Measurements from ENCODE around the gene KLHL22.
A peak's percentile ranks its signal among the peaks of the same experiment; 100 is the strongest.

Gene KLHL22

DNA sequence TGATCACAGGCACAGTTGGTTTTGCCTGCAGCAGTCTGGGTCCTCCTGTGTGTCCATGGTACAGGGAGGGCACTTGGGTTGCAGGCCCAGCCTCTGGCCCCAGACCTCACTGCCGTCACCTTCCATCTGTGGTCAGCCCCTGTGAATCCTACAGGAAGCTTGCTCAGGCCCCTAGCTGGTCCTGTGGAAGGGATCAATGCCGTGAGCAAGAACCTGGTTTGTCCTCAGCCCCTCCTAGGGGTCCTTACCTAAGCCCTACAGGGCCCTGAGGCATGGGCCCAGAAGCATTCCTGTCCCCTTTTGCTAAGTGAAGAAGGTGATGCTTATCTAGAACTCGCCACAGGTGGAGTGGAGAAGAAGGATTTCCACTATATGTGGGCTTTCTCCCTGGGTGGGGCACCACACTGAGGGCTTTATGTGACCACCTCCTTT lies 41.7 kb upstream of the KLHL22 start:
- H3K27me3 Mint-ChIP-seq (ENCODE audit: low read depth, poor library complexity): no peaks in the 10 kb centered on the region
- no peak for DNase-seq
- H3K4me3 Mint-ChIP-seq: no peak overlapping the region
- H3K9me3 Mint-ChIP-seq: no peaks in the 10 kb centered on the region
- peaks cover 66% of the 10 kb centered on the region for H3K36me3 Mint-ChIP-seq (ENCODE audit: low read depth)
- no peak for TF ChIP-seq CTCF (IDR thresholded peaks at IDR 0.05)
- peaks cover 28% of the 10 kb centered on the region for H3K4me1 Mint-ChIP-seq
- H3K27ac Mint-ChIP-seq: no peak overlapping the region

DNA sequence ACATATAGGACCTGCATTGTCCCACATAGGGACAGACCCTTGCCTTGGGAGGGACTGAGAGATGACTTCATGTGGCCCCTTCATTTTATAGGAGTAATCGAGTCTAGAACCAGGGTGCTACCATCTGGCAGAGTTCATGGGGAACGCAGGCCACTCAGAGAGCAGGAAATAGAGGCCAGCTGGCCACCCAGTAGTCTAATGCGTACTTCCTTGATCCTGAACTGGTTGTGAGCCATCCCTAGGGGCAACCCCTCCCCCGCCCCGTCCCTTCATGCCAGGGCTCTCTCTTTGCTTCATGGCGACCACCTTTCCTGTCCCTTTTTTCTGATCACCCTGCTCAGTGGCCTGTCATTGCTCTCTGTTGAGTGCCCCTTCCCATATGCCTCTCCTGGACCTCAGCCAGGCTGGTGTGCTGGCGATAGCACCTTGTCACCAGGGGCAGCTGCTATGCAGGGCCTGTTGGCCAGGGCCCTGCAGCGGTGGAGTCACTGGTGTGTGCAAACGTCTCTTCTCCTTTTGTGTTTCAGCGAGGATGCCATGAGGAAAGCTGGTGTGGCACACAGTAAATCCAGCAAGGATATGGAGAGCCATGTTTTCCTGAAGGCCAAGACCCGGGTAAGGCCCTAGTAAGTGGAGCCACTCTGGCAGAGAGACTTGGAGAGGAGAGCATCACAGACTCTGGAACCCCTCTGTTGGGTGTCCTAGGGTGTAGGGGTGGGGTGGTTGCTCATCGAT lies 41.2 kb upstream of the KLHL22 start:
- H3K36me3 Mint-ChIP-seq (ENCODE audit: low read depth): peaks cover 60% of the 10 kb centered on the region
- TF ChIP-seq CTCF (IDR thresholded peaks at IDR 0.05): no peak
- DNase-seq: no peak
- H3K9me3 Mint-ChIP-seq: no peaks in the 10 kb centered on the region
- peak overlapping the region; percentile 62 for H3K27ac Mint-ChIP-seq
- peaks cover 34% of the 10 kb centered on the region for H3K4me1 Mint-ChIP-seq
- no peaks in the 10 kb centered on the region for H3K27me3 Mint-ChIP-seq (ENCODE audit: low read depth, poor library complexity)
- no peak overlapping the region for H3K4me3 Mint-ChIP-seq

- peak overlapping the region; percentile 87 for H3K27ac Mint-ChIP-seq
- H3K4me3 Mint-ChIP-seq: no peak overlapping the region
- H3K27me3 Mint-ChIP-seq (ENCODE audit: low read depth, poor library complexity): no peaks in the 10 kb centered on the region
- H3K9me3 Mint-ChIP-seq: no peaks in the 10 kb centered on the region
- no peak for DNase-seq
- H3K4me1 Mint-ChIP-seq: peaks cover 54% of the 10 kb centered on the region
- peaks cover 34% of the 10 kb centered on the region for H3K36me3 Mint-ChIP-seq (ENCODE audit: low read depth)
- TF ChIP-seq CTCF (IDR thresholded peaks at IDR 0.05): no peak
Measured at GRCh38 chr22:20533879-20534265, 38.3 kb upstream of the KLHL22 start.

DNA sequence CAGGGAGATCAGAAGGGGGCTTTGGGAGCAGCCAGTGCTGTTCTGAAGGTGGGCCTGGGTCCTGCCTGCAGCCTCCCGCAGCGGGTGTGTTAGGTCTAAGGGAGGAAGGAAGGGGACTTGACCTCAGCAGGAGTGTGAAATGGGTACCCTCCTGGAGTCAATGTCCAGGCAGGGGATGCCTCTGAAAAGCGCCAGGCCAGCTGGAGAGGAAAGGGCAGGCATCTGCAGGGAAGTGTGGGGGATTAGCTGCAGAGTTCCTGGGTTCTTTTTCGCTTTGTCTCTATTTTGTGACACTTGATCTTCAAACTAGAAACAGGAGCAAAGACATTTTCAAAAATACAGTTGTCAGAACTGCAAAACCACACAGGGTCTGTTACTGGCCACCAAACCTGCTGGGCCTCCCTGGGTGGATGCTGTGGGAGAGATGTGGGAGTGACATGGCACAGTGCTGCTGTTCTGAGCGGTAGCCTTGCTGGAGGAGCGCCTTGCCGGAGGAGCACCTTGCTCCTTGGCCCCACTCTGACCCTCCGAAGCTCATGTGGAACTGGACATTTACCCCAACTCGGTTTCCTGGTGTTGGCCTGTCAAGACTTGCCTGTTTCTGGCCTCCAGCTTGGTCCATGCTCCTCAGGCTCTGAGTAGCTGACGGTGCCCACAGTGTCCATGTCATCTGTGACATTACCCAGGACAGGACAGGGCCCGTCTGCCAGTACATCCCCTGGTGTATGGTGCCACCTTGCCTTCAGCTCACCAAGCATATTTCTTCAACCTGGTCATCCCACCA lies 37.7 kb upstream of the KLHL22 start:
- H3K9me3 Mint-ChIP-seq: peaks cover under 1% of the 10 kb centered on the region
- peak overlapping the region; percentile 87 for H3K27ac Mint-ChIP-seq
- H3K4me1 Mint-ChIP-seq: peaks cover 54% of the 10 kb centered on the region
- peaks cover 34% of the 10 kb centered on the region for H3K36me3 Mint-ChIP-seq (ENCODE audit: low read depth)
- no peaks in the 10 kb centered on the region for H3K27me3 Mint-ChIP-seq (ENCODE audit: low read depth, poor library complexity)
- H3K4me3 Mint-ChIP-seq: no peak overlapping the region
- no peak for TF ChIP-seq CTCF (IDR thresholded peaks at IDR 0.05)
- no peak for DNase-seq

- no peak for DNase-seq
Measured at GRCh38 chr22:20532256-20532993, 36.8 kb upstream of the KLHL22 start.

More at GRCh38 chr22:20532256-20532993, 36.8 kb upstream of the KLHL22 start:
- Mint-ChIP-seq H3K27me3 (ENCODE audit: low read depth, poor library complexity) (no peaks in the 10 kb centered on the region), H3K27ac (peak overlapping the region; percentile 88), H3K9me3 (peaks cover 6% of the 10 kb centered on the region), H3K4me3 (no peak overlapping the region), H3K36me3 (ENCODE audit: low read depth) (peaks cover 36% of the 10 kb centered on the region), H3K4me1 (peaks cover 54% of the 10 kb centered on the region)
- TF ChIP-seq CTCF (IDR thresholded peaks at IDR 0.05): no peak
